ENCODE measurements around the gene PDIA5.

- TF ChIP-seq POLR2A (IDR thresholded peaks at IDR 0.05) (no peak), CTCF (IDR thresholded peaks at IDR 0.05) (no peak)
These were observed 89.6 kb downstream of the PDIA5 start for GRCh38 chr3:123156276-123156995.
